Measurements from ENCODE around the gene ENG.

The ENG gene

GRCh38 chr9:127832248-127832647, 22.2 kb downstream of the ENG start:
- in situ Hi-C loops (cut with HindIII; ENCODE audit: low sequenced_read_pairs), result no loop called here
- DNase-seq (ENCODE audit: low read depth, low spot score), result no peak
- H3K4me3 ChIP-seq (ENCODE audit: low read depth, low read length), result no peak overlapping the region
- TF ChIP-seq CTCF (IDR thresholded peaks at IDR 0.05; ENCODE audit: low read depth, low read length), result no peak

- TF ChIP-seq CTCF (IDR thresholded peaks at IDR 0.05; ENCODE audit: low read depth, low read length), result no peak
- in situ Hi-C loops (cut with HindIII; ENCODE audit: low sequenced_read_pairs), result no loop called here
- no peak for DNase-seq (ENCODE audit: low read depth, low spot score)
- H3K4me3 ChIP-seq (ENCODE audit: low read depth, low read length), result no peak overlapping the region
Observed at GRCh38 chr9:127829205-127829906, 25.1 kb downstream of the ENG start.

- in situ Hi-C loops (cut with HindIII; ENCODE audit: low sequenced_read_pairs), result no loop called here
- DNase-seq (ENCODE audit: low read depth, low spot score), result peak; percentile 58
- TF ChIP-seq CTCF (IDR thresholded peaks at IDR 0.05; ENCODE audit: low read depth, low read length), result no peak
- no peak overlapping the region for H3K4me3 ChIP-seq (ENCODE audit: low read depth, low read length)
Observed at GRCh38 chr9:127828262-127829031, 26.0 kb downstream of the ENG start.

- no peak for TF ChIP-seq CTCF (IDR thresholded peaks at IDR 0.05; ENCODE audit: low read depth, low read length)
- in situ Hi-C loops (cut with HindIII; ENCODE audit: low sequenced_read_pairs), result no loop called here
- DNase-seq (ENCODE audit: low read depth, low spot score), result no peak
Observed at GRCh38 chr9:127826253-127826913, 28.1 kb downstream of the ENG start.

GRCh38 chr9:127825319-127826051, 29.0 kb downstream of the ENG start:
- DNase-seq (ENCODE audit: low read depth, low spot score), result no peak
- in situ Hi-C loops (cut with HindIII; ENCODE audit: low sequenced_read_pairs), result no loop called here
- H3K4me3 ChIP-seq (ENCODE audit: low read depth, low read length), result no peak overlapping the region
- peak; percentile 52 for TF ChIP-seq CTCF (IDR thresholded peaks at IDR 0.05; ENCODE audit: low read depth, low read length)

More at GRCh38 chr9:127826253-127826913, 28.1 kb downstream of the ENG start:
- H3K4me3 ChIP-seq (ENCODE audit: low read depth, low read length), result no peak overlapping the region

GRCh38 chr9:127822108-127822507, 32.4 kb downstream of the ENG start:
- in situ Hi-C loops (cut with HindIII; ENCODE audit: low sequenced_read_pairs), result no loop called here
- no peak for DNase-seq (ENCODE audit: low read depth, low spot score)
- no peak for TF ChIP-seq CTCF (IDR thresholded peaks at IDR 0.05; ENCODE audit: low read depth, low read length)
- H3K4me3 ChIP-seq (ENCODE audit: low read depth, low read length), result no peak overlapping the region
